ENCODE measurements around the gene F11. TPM values are rescaled to one million over a fixed set of nuclear protein-coding genes. Genes with fewer than 3 reads are reported as not detected.

F11 gene
- total and polyA plus RNA-seq, 2 experiments from 2014 or later = 0.74 to 2.1 TPM

- TF ChIP-seq ZNF462 (CRISPR knock-in tag; IDR thresholded peaks at IDR 0.05) (no peak), EZH2 (IDR thresholded peaks at IDR 0.05; ENCODE audit: low read depth, unreplicated experiment) (no peak), EZH2phosphoT487 (IDR thresholded peaks at IDR 0.05; ENCODE audit: unreplicated experiment) (no peak)
Measured at GRCh38 chr4:186329372-186329771, 63.4 kb downstream of the F11 start (continued).

GRCh38 chr4:186330368-186330767 is 64.4 kb downstream of the F11 start:
- no peaks in the 10 kb centered on the region for H3K27me3 ChIP-seq (ENCODE audit: insufficient read depth)
- H3K4me3 ChIP-seq = no peak overlapping the region
- no peaks in the 10 kb centered on the region for H3K4me1 Mint-ChIP-seq
- H3K4me3 Mint-ChIP-seq = no peak overlapping the region
- no peaks in the 10 kb centered on the region for H3K4me1 ChIP-seq (ENCODE audit: insufficient read depth)
- H4K20me1 ChIP-seq (replicated peaks; ENCODE audit: insufficient read depth) = no peaks in the 10 kb centered on the region
- H3K36me3 ChIP-seq (ENCODE audit: insufficient read depth) = no peaks in the 10 kb centered on the region
- no peak overlapping the region for H3K4me2 ChIP-seq
- H3F3A ChIP-seq (replicated peaks; ENCODE audit: low read depth) = no peaks in the 10 kb centered on the region
- H2AFZ ChIP-seq = no peak overlapping the region
- no peaks in the 10 kb centered on the region for H3K79me2 ChIP-seq (replicated peaks; ENCODE audit: insufficient read depth)
- peaks cover 22% of the 10 kb centered on the region for H3K9me3 Mint-ChIP-seq
- H3K9me2 ChIP-seq (ENCODE audit: insufficient read depth) = no peaks in the 10 kb centered on the region
- DNase-seq (ENCODE audit: low spot score) = no peak
- H3K36me3 Mint-ChIP-seq (ENCODE audit: low read depth) = peaks cover 5% of the 10 kb centered on the region; the same call in 2 of the 3 replicates
- no peak for ATAC-seq
- no peaks in the 10 kb centered on the region for H3K27me3 Mint-ChIP-seq (ENCODE audit: insufficient read depth, low read depth, poor library complexity)
- no peak overlapping the region for H3K27ac Mint-ChIP-seq
- H3K27ac ChIP-seq (ENCODE audit: low read depth) = no peak overlapping the region
- no peak for TF ChIP-seq ZNF331 (CRISPR knock-in tag; IDR thresholded peaks at IDR 0.05; ENCODE audit: low read depth)
- no peak for TF ChIP-seq ZNF114 (CRISPR knock-in tag; IDR thresholded peaks at IDR 0.05)
- TF ChIP-seq JUNB (IDR thresholded peaks at IDR 0.05; ENCODE audit: unreplicated experiment) = no peak
- no peak for TF ChIP-seq CREB1 (CRISPR knock-in tag; IDR thresholded peaks at IDR 0.05; ENCODE audit: low read depth)
- no peak for TF ChIP-seq ZNF462 (CRISPR knock-in tag; IDR thresholded peaks at IDR 0.05)
- no peak for TF ChIP-seq CTCF (conservative IDR thresholded peaks at IDR 0.05; ENCODE audit: low read depth in 2 of 2)
- TF ChIP-seq POLR2AphosphoS5 (IDR thresholded peaks at IDR 0.05; ENCODE audit: low read depth) = no peak

All from GM23338 (cell line).